ENCODE data around the gene PAPLN.
A peak's percentile ranks its signal among the peaks of the same experiment; 100 is the strongest.

Gene PAPLN

DNA sequence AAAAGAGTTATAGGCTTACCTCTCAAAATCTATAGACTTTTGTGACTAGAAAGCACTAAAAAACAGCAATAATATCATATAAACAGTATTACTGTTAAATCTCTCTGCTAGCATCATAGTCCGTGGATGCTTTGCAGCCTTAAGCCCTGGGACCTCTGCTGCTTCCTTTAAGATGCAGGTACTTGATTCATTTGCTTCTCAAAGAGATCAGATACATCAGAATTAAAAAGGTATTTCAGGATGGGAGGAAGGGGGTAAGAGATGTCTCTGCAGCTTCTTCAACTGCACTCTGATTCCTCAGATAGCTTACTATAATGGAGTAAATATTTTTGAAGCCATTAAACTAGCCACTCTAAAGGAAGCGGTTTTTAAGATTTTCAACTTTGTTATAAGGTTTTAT lies 49.3 kb downstream of the PAPLN start:
- H3K27ac ChIP-seq, result peak overlapping the region; percentile 58
- TF ChIP-seq, protein P1, sequence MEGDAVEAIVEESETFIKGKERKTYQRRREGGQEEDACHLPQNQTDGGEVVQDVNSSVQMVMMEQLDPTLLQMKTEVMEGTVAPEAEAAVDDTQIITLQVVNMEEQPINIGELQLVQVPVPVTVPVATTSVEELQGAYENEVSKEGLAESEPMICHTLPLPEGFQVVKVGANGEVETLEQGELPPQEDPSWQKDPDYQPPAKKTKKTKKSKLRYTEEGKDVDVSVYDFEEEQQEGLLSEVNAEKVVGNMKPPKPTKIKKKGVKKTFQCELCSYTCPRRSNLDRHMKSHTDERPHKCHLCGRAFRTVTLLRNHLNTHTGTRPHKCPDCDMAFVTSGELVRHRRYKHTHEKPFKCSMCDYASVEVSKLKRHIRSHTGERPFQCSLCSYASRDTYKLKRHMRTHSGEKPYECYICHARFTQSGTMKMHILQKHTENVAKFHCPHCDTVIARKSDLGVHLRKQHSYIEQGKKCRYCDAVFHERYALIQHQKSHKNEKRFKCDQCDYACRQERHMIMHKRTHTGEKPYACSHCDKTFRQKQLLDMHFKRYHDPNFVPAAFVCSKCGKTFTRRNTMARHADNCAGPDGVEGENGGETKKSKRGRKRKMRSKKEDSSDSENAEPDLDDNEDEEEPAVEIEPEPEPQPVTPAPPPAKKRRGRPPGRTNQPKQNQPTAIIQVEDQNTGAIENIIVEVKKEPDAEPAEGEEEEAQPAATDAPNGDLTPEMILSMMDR (conservative IDR thresholded peaks at IDR 0.05), result no peak

DNA sequence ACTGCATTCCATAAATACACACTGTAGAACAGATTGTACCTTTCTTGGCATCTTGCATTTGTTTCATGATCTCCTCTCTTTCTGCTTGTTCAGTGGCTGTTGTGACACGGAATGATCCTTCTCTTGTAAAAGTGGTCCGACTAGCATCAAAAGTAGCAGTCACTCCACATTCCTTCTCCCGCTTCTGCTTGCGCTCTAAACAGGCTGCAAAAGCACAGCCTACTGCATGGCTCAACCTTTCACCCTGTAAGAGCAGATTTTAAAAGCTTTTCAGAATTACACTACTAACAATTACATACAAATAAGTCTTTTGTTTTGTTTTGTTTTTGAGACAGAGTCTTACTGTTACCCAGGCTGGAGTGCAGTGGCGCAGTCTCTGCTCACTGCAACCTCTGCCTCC lies 49.8 kb downstream of the PAPLN start:
- H3K27ac ChIP-seq, result peak overlapping the region; percentile 58
- TF ChIP-seq, protein P1 (conservative IDR thresholded peaks at IDR 0.05), result no peak

DNA sequence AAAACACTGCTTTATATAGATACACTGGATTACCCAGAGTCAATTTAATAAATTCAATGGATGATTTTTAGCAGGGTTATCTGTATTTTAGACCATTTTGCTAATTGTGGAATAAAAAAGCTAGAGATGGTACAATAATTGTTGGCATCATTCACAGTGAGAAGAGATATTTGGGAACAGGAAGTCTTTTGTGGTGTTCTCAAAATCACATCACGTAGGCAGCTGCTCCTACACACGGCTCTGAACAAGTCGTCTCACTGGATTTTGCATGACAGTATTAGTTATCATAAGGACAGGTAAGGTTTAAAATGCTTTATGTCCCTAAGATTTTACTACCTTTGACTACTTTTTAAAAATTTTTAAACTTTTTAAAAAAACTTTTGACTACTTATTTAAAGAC lies 52.0 kb downstream of the PAPLN start:
- TF ChIP-seq, protein P1 (conservative IDR thresholded peaks at IDR 0.05), result no peak
- H3K27ac ChIP-seq, result no peak overlapping the region

DNA sequence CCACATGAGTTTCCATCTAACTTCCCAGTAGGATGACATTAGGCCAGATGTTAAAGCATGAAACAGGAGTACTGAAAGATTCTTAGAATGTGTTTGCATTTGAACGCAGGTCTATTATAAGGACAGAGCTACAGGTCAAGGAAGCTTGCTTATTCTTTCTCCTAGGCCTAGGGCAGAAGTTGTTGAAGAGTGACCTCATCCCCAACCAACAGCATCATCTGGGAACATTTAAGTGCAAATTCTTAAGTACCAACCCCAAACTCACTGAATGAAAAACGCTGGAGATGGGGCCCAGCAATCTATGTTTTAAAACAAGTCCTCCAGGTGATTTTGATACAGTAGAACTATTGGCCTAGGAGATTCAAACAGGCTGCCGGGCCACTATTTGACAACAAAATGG lies 52.4 kb downstream of the PAPLN start:
- TF ChIP-seq, protein P1 (conservative IDR thresholded peaks at IDR 0.05), result no peak
- no peak overlapping the region for H3K27ac ChIP-seq

DNA sequence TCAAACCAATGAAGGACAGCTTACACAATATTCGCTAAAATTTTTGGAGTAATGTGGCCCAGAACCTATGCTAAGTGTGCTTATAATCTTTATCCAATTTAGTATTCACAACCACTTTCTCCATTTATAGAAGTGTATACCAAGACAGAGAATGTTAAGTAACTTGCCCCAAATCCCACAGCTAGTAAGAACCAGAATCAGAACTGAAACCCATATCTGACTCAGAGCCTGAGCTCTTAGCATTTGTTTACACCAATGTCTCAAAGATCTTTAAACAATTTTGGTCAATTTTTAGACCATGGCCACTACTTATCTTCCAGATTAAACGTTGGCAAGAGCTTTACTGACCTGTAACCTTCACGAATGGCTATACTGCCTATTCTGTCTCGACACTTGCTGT lies 53.0 kb downstream of the PAPLN start:
- H3K27ac ChIP-seq, result no peak overlapping the region
- TF ChIP-seq, protein P1 (conservative IDR thresholded peaks at IDR 0.05), result no peak

DNA sequence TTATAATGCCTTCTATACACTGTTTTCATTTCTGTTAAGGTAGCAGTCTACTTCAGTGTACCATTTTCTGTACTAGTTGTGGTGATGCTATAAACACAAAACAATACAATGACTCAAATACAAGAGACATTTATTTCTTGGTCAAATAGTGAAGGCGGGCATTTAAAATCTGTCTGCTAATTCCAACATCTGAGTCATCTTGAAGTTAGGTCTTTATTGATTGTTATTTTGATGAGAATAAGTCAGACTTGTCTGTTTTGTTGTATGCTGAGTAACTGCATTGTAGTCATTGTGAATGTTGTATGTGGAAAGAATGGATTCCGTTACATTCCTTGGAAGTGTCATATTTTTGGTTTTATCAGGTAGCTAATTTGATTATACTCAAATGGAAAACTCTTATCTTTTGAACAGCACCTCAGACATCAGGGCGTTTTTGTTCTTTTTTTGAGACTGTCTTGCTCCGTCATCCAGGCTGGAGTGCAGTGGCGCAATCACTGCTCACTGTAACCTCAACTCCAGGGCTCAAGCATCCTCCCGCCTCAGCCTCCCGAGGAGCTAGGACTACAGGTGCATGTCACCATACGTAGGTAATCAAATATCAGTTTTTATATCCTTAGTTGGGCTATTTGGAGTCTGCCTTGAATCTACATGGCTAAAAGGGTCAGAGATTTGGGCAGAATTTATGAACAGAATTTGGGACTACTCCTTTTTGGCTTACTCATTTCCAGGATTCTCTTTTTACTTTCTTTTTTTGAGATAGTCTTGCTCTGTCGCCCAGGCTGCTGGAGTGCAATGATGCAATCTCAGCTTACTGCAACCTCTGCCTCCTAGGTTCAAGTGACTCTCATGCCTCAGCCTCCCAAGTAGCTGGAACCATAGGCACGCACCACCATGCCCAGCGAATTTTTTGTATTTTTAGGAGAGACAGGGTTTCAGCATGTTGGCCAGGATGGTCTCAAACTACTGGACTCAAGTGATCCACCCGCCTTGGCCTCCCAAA lies 56.8 kb downstream of the PAPLN start:
- TF ChIP-seq, protein P1 (conservative IDR thresholded peaks at IDR 0.05), result no peak
- H3K27ac ChIP-seq, result no peak overlapping the region

DNA sequence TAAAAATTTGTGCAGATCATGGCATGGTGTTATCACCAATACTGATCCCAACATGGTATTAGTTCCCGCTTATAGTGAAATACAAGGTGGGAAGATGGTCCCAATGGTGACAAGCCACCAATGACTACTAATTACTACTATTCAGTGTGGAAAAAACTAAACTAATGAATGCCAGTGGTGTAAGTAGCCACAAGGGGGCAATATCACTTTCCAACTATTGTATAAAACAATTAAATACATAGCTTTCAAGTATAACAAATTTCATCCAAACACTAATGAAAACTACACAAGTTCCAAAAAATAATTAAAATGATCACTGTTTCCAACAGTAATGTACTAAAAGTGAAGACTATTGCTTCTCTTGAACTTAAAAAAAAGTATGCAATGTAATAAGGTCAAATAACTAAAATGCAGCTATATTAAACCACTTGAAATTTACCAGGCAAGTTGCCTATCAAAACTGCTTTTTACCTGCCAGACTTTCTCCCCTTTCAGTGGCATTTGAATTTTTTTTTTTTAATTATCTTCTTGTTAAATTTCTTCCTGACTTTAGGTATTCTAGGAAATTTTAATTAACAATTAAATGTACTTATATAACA lies 58.0 kb downstream of the PAPLN start:
- TF ChIP-seq, protein P1 (conservative IDR thresholded peaks at IDR 0.05), result peak; percentile 82
- peak overlapping the region; percentile 40 for H3K27ac ChIP-seq
